ENCODE results near the gene PRSS23. TPM values are rescaled to one million over a fixed set of nuclear protein-coding genes. Genes with fewer than 3 reads are reported as not detected.
"Not testable (repeated sequence)": the region's sequence is repeated elsewhere in the genome, so short reads cannot be mapped to it uniquely, and the experiment has no call there.

Gene PRSS23
- polyA plus RNA-seq, 1 donor = 85.3 TPM

DNA sequence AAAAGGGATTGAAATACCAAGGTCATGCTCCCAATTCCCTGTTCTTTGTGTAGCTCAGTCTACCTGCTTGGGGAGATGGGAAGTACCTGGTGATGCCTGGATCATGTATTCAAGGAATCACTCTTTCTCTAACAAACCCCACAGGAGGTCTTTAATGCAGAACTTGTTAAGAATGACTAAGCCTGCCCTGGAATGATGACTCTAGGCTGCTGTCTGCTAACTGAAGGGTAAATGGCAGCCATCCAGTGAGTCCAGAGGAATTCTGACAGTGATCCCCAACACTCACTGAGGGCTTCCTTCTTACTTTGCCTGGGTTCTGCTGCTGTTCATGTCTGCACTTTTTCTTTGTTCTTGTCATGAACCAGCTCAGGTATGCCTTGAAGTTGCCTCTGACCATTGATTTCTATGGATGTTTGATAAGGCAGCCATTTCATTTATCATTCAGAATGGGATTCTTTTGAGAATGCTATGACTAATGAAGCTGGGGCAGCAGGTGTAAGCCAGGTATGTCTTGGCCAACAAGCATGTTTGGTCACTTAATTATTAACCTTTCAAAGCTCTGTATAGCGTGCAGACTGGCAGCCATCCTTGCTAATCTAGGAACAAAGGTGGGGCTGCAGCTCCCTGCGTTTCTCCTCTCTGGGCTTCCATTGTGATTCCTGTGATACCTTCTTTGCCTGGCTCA is 11.4 kb downstream of the PRSS23 start:
- no peak for DNase-seq

DNA sequence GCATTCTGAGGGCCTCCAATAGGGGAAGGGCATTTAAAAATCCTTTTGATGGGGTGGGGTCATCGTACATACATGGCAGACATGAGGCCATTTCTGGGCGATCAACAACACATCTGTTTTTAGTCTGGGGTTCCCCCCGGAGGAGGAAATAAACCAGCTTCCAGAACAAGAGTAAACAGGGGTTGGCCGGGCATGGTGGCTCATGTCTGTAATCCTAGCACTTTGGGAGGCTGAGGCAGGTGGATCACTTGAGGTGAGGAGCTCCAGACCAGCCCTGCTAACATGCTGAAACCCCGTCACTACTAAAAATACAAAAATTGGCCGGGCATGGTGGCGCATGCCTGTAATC is 12.0 kb downstream of the PRSS23 start:
- DNase-seq = no peak

DNA sequence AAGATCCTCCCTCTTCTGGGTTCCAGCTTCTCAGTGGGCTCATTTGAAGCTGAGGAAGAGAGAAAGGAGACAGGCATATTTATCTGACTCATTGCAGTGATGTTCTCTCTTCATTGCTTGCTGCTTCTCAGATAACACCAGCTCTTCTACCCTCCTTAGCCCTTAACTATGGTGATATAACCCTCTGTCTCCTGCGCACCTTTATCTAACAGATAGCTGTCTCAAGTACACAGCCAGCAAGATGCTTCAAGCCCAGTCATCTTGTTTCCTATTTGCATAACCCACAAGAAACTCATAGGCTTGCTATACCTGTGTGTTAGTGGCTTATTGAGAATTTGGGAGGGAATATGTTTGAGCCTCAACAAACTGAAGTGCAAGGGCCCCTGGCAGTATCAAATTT is 12.6 kb downstream of the PRSS23 start:
- DNase-seq = no peak

DNA sequence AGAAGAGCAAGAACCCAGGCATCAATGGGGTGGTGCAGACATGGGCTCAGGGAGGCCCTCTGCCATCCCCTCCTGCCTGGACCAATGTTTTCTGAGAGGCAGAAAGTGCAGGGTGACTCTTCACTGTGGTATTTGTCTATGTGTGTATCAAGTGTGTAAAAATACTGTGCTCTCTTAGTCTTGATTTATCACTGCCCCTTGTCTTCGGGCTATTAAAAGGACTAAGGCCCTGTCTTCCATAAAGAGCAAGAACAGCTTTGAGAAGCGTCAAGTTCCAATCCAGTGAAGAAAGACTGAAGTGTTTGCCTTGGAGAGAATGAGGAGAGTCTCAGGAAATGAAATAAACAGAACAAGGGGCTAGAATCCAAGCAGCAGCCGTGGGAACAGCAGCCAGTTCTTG is 14.4 kb downstream of the PRSS23 start:
- DNase-seq = no peak

DNA sequence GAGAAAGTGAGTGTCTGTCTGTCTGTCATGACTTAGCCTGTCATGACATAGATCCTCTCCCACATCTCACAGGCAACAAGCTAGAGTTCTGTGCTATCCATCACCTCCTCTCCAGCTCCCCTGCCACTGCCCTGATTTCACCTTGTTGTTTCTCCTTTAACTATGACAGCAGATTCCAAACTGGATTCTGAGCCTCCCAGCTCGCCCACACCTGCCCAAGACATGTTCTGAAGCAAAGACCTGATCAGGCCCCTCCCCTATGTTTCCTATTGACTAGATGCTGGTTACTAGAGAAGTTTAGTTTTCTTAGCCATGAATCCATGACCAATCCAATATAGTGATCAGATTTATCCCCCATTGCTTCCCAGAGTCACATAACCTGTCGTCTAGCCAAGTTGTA is 15.4 kb downstream of the PRSS23 start:
- DNase-seq = no peak

DNA sequence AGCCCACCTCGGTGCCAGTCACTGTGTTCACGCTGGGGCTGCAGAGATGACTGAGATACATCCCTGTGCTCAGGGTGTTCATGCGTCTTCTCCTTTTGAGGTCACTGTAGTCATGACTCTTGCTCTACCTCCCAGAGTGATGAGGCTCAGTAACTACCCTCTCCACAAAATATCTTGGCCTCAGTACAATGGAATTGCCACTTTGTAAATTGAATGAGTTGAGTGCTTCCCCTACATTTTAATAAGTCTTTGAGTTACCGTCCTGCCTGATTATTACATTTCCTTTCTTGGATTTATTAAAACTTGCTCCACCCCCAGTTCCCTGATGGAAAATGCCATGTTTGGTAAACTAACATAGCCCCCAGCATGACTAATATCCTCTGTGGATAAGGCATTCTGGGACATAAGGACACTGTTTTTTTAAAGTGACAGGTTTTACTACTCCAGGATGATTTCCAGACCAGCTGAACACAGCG is 15.9 kb downstream of the PRSS23 start:
- DNase-seq = no peak

DNA sequence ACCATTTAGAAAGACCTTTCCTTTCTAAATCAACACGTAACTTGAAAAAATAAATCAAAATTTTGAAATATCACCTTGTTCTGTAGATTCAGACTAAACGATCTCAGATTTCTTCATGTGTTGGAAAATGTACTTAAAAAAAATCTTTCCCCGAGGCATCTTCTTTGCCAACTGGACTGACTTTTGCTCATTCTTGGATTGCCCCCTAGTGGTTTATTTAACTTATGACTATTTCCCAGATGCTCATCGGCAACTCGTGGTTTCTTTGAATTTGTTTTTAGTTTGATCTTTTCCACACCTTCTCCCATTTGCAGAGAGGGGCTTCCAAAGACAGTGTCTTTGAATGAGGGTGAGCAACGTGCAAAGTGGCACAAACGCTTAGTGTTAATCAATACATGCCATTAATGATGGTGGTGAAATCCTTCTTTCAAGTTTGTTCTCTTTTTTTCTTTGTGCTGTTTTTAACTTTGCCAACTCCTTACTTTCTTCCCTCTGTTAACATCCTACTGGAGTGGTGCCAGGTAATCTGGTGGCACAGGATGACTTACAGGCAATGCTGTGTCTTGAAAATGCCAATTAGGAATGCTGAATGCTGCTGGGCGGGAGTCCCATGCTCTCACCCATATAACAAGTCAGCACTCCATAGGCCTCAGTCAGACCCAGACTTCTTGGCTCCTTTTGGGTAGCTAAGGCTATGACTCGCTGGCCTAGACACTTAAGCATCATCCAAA is 18.3 kb downstream of the PRSS23 start:
- no peak for DNase-seq

DNA sequence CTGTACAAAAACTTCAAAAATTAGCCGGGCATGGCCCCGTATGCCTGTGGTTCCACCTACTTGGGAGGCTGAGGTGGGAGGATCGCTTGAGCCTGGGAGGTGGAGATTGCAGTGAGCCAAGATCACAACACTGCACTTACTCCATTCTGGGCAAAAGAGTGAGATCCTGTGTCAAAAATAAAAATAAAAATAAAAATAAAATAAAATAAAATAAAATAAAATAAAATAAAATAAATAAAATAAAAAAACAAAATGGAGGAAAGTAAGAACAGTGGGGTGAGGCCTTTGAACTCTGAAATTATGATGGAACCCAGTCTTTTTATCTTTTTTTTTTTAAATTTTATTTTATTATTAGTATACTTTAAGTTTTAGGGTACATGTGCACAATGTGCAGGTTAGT is 23.8 kb downstream of the PRSS23 start:
- DNase-seq = not testable (repeated sequence)

DNA sequence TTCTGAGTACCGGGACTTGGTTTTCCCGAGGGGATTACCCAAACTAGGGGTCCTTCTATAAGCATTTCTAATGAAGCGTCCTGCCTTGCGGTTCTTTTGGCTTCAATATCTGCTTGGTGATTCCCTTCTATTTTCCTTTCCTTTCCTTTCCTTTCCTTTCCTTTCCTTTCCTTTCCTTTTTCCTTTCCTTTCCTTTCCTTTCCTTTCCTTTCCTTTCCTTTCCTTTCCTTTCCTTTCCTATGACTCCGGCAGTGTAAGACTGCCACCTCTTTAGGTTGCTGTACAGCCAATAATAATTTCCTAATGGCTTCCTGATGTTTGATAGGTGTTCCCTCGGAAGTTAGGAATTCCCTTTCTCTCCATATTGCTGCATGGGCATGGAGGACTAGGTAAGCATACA is 34.0 kb downstream of the PRSS23 start:
- DNase-seq = not testable (repeated sequence)

DNA sequence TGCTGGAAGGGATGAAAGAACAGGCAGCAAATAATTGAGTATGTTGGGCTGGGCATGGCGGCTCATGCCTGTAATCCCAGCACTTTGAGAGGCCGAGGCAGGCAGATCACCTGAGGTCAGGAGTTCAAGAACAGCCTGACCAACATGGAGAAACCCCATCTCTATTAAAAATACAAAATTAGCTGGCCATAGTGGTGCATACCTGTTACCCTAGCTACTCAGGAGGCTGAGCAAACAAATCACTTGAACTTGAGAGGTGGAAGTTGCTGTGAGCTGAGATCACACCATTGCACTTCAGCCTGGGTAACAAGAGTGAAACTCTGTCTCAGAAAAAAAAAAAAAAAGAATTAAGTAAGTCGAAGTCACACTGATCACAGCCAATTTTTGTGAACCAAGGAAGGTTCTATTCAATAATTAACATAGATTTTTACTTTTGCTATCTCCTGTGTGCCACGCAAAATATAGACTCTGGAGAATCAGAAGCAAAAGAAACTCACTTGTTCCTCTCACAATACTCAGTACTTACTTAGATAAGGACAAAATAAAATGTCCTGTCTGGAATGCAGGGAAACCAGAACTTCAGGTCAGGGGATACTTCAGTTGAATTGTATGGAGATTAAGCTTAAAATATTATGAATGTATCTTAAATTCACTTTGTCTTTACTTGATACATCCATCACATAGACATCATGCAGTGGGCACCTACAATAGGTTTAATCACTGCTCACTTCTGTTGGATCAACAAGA is 44.6 kb downstream of the PRSS23 start:
- not testable (repeated sequence) for DNase-seq

DNA sequence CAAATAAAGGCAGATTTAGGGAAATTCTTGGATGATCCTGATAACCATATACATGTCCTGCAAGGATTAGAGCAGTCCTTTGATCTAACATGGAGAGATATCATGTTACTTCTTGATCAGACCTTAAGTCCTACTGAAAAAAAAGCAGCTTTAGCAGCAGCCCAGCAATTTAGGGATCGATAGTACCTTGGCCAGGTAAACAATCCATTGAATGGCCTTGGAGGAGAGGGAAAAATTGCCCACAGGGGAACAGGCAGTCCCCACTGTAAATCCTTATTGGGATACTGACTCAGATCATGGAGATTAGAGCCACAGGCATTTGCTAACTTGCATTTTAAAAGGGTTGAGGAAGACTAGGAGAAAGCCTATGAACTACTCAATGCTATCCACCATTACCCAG is 47.8 kb downstream of the PRSS23 start:
- no peak for DNase-seq

DNA sequence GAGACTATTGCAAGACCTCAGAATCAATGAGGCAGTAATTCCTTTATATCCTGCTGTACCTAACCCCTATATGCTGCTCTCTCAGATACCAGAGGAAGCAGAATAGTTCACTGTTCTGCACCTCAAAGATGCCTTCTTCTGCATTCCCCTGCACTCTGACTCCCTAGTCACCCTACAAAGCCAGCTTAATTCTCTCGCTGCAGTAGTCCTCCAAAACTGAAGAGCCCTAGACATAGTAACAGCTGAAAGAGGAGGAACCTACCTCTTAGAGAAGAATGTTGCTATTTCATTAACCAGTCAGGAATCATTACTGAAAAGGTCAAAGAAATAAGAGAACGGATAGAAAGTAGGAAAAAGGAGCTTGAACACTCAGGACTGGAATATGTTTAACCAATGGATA is 49.3 kb downstream of the PRSS23 start:
- DNase-seq = no peak

Other genes starting within 250 kb of the PRSS23 start
- 29.7 TPM for gene ME3, start 127.9 kb upstream of the PRSS23 start, polyA plus RNA-seq (ENCODE audit: insufficient read length)
- 91.3 TPM for gene FZD4, start 154.9 kb downstream of the PRSS23 start, polyA plus RNA-seq (ENCODE audit: insufficient read length)
- gene TMEM135, start 237.4 kb downstream of the PRSS23 start, polyA plus RNA-seq (ENCODE audit: insufficient read length) = 42.2 TPM

Measured in left kidney (tissue), 2 donors.